Endothelial cell of umbilical vein (primary cell): ENCODE measurements around the gene COQ8B. TPM values are rescaled to one million over a fixed set of nuclear protein-coding genes. Genes with fewer than 3 reads are reported as not detected.
"Not testable (repeated sequence)": the region's sequence is repeated elsewhere in the genome, so short reads cannot be mapped to it uniquely, and the experiment has no call there.

ENCODE experiments used
- BruUV-seq: library from RNA; stranded (reverse); fragments of 400-500 nt; replicated peaks from 2 replicates; lab custom pipeline; 2021; lab: Mats Ljungman, UMichigan
- CTCF ChIA-PET: fragments of 300-600, 350-600 bp; sonication (Branson Sonifier 250); formaldehyde crosslinking; loops from one replicate; lab custom pipeline; 2021; ENCODE audit warnings: antibody characterized with exemption, inconsistent platforms; lab: Charles Lee
- POLR2A ChIA-PET: fragments of 300-600, 350-600 bp; sonication (Branson Sonifier 250); formaldehyde crosslinking; loops from one replicate; lab custom pipeline; 2021; ENCODE audit warnings: antibody characterized with exemption, inconsistent platforms; lab: Charles Lee
- DNase-seq: peaks from one replicate; pipeline ENCODE4 v3.0.0-alpha.2; 2011; ENCODE audit warnings: low read depth, low spot score
- FAIRE-seq: peaks from 2 replicates; lab custom pipeline; 2011; peaks lifted over from hg19 to GRCh38; lab: Jason Lieb, UNC
- H2AFZ ChIP-seq: 2 replicates; pipeline ENCODE4 v1.6.0; 2012; ENCODE audit warnings: low read depth, low read length, control low read depth, inconsistent platforms
- H3K27ac ChIP-seq: 2 replicates; pipeline ENCODE4 v1.5.1; 2011; ENCODE audit warnings: low read depth, mild to moderate bottlenecking, control low read depth, low read length, moderate library complexity; ENCODE audit not compliant: insufficient read depth
- H3K27me3 ChIP-seq, 2 experiments: 2 replicates each; pipeline versions ENCODE4 v1.6.0 to v1.6.1; 2011; ENCODE audit warnings: low read length in 2 of 2, mixed read lengths in 1 of 2; ENCODE audit not compliant: control insufficient read depth in 2 of 2, insufficient read depth in 2 of 2
- H3K36me3 ChIP-seq, 2 experiments: 2 replicates in 1 of 2; 3 replicates in 1 of 2; pipeline ENCODE4 v1.5.1; 2011; ENCODE audit warnings: low read length in 2 of 2, mild to moderate bottlenecking in 1 of 2, moderate library complexity in 1 of 2; ENCODE audit not compliant: control insufficient read depth in 2 of 2, insufficient read depth in 2 of 2; ENCODE audit errors: extremely low read depth in 1 of 2
- H3K4me1 ChIP-seq: 3 replicates; pipeline ENCODE4 v1.5.1; 2011; ENCODE audit warnings: mild to moderate bottlenecking, low read length; ENCODE audit not compliant: control insufficient read depth, insufficient read depth; ENCODE audit errors: extremely low read depth
- H3K4me2 ChIP-seq: 2 replicates; pipeline ENCODE4 v1.6.1; 2011; ENCODE audit warnings: low read length, control low read depth, mixed read lengths; ENCODE audit not compliant: insufficient read depth
- H3K4me3 ChIP-seq, 3 experiments: fragments of 200-600 bp in 1 of 3; sonication (generic), shearing (Covaris generic) in 1 of 3; replicated peaks in 1 of 3; 2 replicates each; pipeline ENCODE4 v1.5.1; 2011 to 2016; ENCODE audit warnings: control low read depth in 3 of 3, low read length in 3 of 3, mild to moderate bottlenecking in 2 of 3, inconsistent platforms in 1 of 3, low read depth in 1 of 3, moderate library complexity in 1 of 3; ENCODE audit not compliant: insufficient read depth in 1 of 3
- H3K79me2 ChIP-seq: 2 replicates; pipeline ENCODE4 v1.6.0; 2012; ENCODE audit warnings: low read length, inconsistent platforms; ENCODE audit not compliant: control insufficient read depth, insufficient read depth
- H3K9ac ChIP-seq: replicated peaks from 2 replicates; pipeline ENCODE3; 2011; ENCODE audit warnings: low read length, control low read depth; ENCODE audit not compliant: insufficient read depth; ENCODE audit errors: extremely low read depth
- H3K9me1 ChIP-seq: replicated peaks from 3 replicates; pipeline ENCODE4 v1.6.0; 2011; ENCODE audit warnings: mild to moderate bottlenecking, low read length; ENCODE audit not compliant: control insufficient read depth, insufficient read depth; ENCODE audit errors: extremely low read depth
- H3K9me3 ChIP-seq: replicated peaks from 2 replicates; pipeline ENCODE4 v1.5.1; 2012; ENCODE audit warnings: low read length, inconsistent platforms; ENCODE audit not compliant: control insufficient read depth, insufficient read depth
- H4K20me1 ChIP-seq: replicated peaks from 2 replicates; pipeline ENCODE3; 2011; ENCODE audit warnings: mild to moderate bottlenecking, low read length; ENCODE audit not compliant: control insufficient read depth, insufficient read depth; ENCODE audit errors: extremely low read depth
- EZH2 ChIP-seq: IDR thresholded peaks from 2 replicates; pipeline ENCODE4 v1.6.1; 2012; ENCODE audit warnings: borderline replicate concordance, low read depth, mild to moderate bottlenecking, moderate library complexity, low read length, inconsistent platforms; ENCODE audit not compliant: severe bottlenecking
- FOS ChIP-seq: IDR thresholded peaks from 2 replicates; pipeline ENCODE4 v1.6.1; 2011; ENCODE audit warnings: mild to moderate bottlenecking, low read length, moderate library complexity, borderline replicate concordance; ENCODE audit not compliant: insufficient read depth
- GATA2 ChIP-seq: IDR thresholded peaks from 2 replicates; pipeline ENCODE4 v1.7.0; 2011; ENCODE audit warnings: low read depth, mild to moderate bottlenecking, moderate library complexity, mixed read lengths, low read length; ENCODE audit not compliant: insufficient read length, insufficient read depth
- JUN ChIP-seq: IDR thresholded peaks from 2 replicates; pipeline ENCODE4 v1.6.1; 2011; ENCODE audit warnings: borderline replicate concordance, low read depth; ENCODE audit not compliant: insufficient read length, insufficient read depth
- MYC ChIP-seq: IDR thresholded peaks from one replicate; pipeline ENCODE4 v1.6.1; 2011; ENCODE audit warnings: mild to moderate bottlenecking, low read depth, low read length
- POLR2A ChIP-seq: IDR thresholded peaks from 2 replicates; pipeline ENCODE4 v1.6.1; 2012; ENCODE audit warnings: low read depth, mild to moderate bottlenecking, control low read depth, low read length
- POLR2AphosphoS5 ChIP-seq: IDR thresholded peaks from 2 replicates; pipeline ENCODE4 v1.6.1; 2012; ENCODE audit warnings: low read depth, mild to moderate bottlenecking, control low read depth, low read length, moderate library complexity; ENCODE audit not compliant: insufficient read depth
- dilution Hi-C: fragments of 300-500 bp; cut with MboI; formaldehyde crosslinking; loops from one replicate; pipeline ENCODE4 v1.15.0; 2019; ENCODE audit warnings: low sequenced_read_pairs; ENCODE audit not compliant: extremely low pct_ligation_motif_present
- intact Hi-C: fragments of 100-400 bp; cut with micrococcal nuclease; formaldehyde crosslinking; loops from one replicate; pipeline ENCODE4 v1.10.0; 2022
- polyA plus RNA-seq, 4 experiments: library from polyadenylated mRNA; depleted of rRNA in 3 of 4; stranded (reverse) in 3 of 4; unstranded in 1 of 4; fragments of >200 nt; gene quantifications; 2 replicates each; pipeline versions ENCODE4 v1.2.1 to v1.2.3, GENCODE V29; 2011 to 2012; ENCODE audit warnings: missing spikeins in 1 of 4
- total RNA-seq: library from RNA; stranded (reverse); gene quantifications from 2 replicates; pipeline ENCODE4 v1.2.3, GENCODE V29; 2021
- TF ChIP-seq, protein P1 (sequence below), 2 donors: IDR thresholded peaks; 1 replicate in 1 of 2; 2 replicates in 1 of 2; pipeline ENCODE4 v1.5.1; 2011; ENCODE audit warnings: low read length in 2 of 2, mild to moderate bottlenecking in 2 of 2, moderate library complexity in 2 of 2, control low read depth in 1 of 2, inconsistent platforms in 1 of 2, low read depth in 1 of 2; ENCODE audit not compliant: insufficient read depth in 1 of 2; ENCODE audit errors: extremely low read depth in 1 of 2
- TF ChIP-seq, protein P2 (sequence below): IDR thresholded peaks from 2 replicates; pipeline ENCODE4 v1.6.1; 2011; ENCODE audit not compliant: insufficient read depth, insufficient read length

COQ8B gene
- total and polyA plus RNA-seq, 2 donors (not counting 3 experiments of a cell fraction or from before 2014, with no cell fraction given), result 16.2 to 19.2 TPM

DNA sequence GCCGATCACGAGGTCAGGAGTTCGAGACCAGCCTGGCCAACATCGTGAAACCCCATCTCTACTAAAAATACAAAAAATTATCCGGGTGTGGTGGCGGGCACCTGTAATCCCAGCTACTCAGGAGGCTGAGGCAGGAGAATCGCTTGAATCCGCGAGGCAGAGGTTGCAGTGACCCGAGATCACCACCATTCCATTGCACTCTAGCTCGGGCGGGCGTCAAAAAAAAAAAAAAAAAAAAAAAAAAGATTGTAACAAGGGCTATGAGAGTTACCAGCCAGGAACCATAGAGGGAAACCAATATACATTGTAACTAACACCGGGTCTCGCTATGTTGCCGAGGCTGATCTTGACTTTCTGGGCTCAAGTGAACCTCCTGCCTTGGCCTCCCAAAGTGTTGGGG lies 15.6 kb upstream of the COQ8B start:
- dilution Hi-C loops, intact Hi-C loops, H2AFZ ChIP-seq, H3K27me3 ChIP-seq, H3K9me3 ChIP-seq, H3K27ac ChIP-seq, POLR2A ChIA-PET, H3K9ac ChIP-seq, DNase-seq, H3K79me2 ChIP-seq, H3K4me2 ChIP-seq, H3K4me3 ChIP-seq, H4K20me1 ChIP-seq, H3K9me1 ChIP-seq, BruUV-seq, FAIRE-seq, H3K4me1 ChIP-seq: not testable (repeated sequence)
- CTCF ChIA-PET, result interaction anchor here (1.2 to 1.7 kb wide), 2 partner anchors 13 to 98 kb away, joined by 3 to 4 read pairs; no protein-coding TSS in a partner anchor
- H3K36me3 ChIP-seq, result peaks cover 21 to 38% of the 10 kb centered on the region in 2 experiments

DNA sequence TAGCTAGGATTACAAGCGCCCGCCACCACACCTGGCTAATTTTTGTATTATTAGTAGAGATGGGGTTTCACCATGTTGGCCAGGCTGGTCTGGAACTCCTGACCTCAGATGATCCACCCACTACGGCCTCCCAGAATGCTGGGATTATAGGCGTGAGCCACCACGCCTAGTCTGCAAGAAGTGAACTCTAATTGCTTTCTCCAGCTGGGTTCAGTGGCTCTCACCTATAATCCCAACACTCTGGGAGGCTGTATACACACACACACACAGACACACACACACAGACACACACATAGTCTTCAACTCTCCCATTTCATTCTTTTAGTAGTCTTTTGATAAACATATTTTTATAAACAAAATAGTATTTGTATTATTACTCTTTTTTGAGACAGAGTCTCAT lies 13.4 kb upstream of the COQ8B start:
- H3K79me2 ChIP-seq, intact Hi-C loops, H3K4me3 ChIP-seq, H3K27ac ChIP-seq, dilution Hi-C loops, H4K20me1 ChIP-seq, H3K4me1 ChIP-seq, CTCF ChIA-PET, H2AFZ ChIP-seq, H3K9ac ChIP-seq, H3K27me3 ChIP-seq, FAIRE-seq, DNase-seq, BruUV-seq, H3K4me2 ChIP-seq, H3K9me1 ChIP-seq, H3K9me3 ChIP-seq, POLR2A ChIA-PET: not testable (repeated sequence)
- H3K36me3 ChIP-seq, result peaks cover 14 to 29% of the 10 kb centered on the region in 2 experiments

DNA sequence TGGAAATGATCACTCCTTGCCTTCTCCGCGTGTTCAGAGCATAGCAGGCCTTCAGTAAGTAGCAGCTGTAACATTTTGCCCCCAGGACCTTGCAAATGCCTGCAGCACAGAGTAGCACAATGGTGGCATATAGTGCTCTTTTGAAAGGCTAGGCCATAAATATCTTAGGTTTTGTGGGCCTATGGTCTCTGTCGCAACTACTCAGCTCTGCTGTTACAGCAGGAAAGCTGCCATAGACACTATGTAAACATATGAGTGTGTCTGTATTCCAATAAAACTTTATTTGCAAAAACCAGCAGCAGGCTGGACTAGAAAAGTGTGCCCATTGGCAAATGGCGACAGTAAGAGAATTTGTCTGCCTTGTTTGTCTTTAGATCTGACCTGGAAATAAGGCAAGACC lies 9.6 kb upstream of the COQ8B start:
- Histone ChIP-seq H3K4me2 (no peak overlapping the region), H3K9me3 (no peaks in the 10 kb centered on the region), H4K20me1 (no peaks in the 10 kb centered on the region), H3K4me3 (no peak overlapping the region), H3K36me3 (peaks cover 12 to 21% of the 10 kb centered on the region in 2 experiments), H3K27ac (no peak overlapping the region), H3K9me1 (no peaks in the 10 kb centered on the region), H2AFZ (no peak overlapping the region), H3K79me2 (peaks cover 18% of the 10 kb centered on the region), H3K27me3 (no peaks in the 10 kb centered on the region), H3K9ac (no peak overlapping the region), H3K4me1 (peaks cover 15% of the 10 kb centered on the region)
- POLR2A ChIA-PET, result no interaction called here
- CTCF ChIA-PET, result no interaction called here
- BruUV-seq, result no TSS peak
- DNase-seq, result no peak
- TF ChIP-seq, protein P1, sequence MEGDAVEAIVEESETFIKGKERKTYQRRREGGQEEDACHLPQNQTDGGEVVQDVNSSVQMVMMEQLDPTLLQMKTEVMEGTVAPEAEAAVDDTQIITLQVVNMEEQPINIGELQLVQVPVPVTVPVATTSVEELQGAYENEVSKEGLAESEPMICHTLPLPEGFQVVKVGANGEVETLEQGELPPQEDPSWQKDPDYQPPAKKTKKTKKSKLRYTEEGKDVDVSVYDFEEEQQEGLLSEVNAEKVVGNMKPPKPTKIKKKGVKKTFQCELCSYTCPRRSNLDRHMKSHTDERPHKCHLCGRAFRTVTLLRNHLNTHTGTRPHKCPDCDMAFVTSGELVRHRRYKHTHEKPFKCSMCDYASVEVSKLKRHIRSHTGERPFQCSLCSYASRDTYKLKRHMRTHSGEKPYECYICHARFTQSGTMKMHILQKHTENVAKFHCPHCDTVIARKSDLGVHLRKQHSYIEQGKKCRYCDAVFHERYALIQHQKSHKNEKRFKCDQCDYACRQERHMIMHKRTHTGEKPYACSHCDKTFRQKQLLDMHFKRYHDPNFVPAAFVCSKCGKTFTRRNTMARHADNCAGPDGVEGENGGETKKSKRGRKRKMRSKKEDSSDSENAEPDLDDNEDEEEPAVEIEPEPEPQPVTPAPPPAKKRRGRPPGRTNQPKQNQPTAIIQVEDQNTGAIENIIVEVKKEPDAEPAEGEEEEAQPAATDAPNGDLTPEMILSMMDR (IDR thresholded peaks at IDR 0.05; ENCODE audit: extremely low read depth in 1 of 2, insufficient read depth in 1 of 2, low read depth in 1 of 2, low read length in 2 of 2), result no peak
- TF ChIP-seq POLR2AphosphoS5, result no peak
- no peak for TF ChIP-seq MYC
- no peak for TF ChIP-seq FOS
- TF ChIP-seq, protein P2, sequence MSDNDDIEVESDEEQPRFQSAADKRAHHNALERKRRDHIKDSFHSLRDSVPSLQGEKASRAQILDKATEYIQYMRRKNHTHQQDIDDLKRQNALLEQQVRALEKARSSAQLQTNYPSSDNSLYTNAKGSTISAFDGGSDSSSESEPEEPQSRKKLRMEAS, result no peak
- TF ChIP-seq JUN, result no peak
- no peak for TF ChIP-seq GATA2
- no peak for TF ChIP-seq POLR2A
- no peak for TF ChIP-seq EZH2
- FAIRE-seq, result no peak
- intact Hi-C loops (no loop called here), dilution Hi-C loops (no loop called here)
